Neural progenitor cell (in vitro differentiated cells): ENCODE data around the gene TAF4B. TPM values are rescaled to one million over a fixed set of nuclear protein-coding genes. Genes with fewer than 3 reads are reported as not detected.

Experiments used
- DNase-seq: peaks from one replicate; pipeline ENCODE4 v3.0.0-alpha.2; 2016; ENCODE audit warnings: low spot score
- H2AFZ ChIP-seq: fragments of 200-600 bp; sonication (generic); replicated peaks from 2 replicates; pipeline ENCODE4 v1.6.1; 2016; ENCODE audit warnings: antibody characterized with exemption
- H3F3A ChIP-seq: fragments of 200-600 bp; sonication (generic); 2 replicates; pipeline ENCODE4 v1.6.1; 2016; ENCODE audit warnings: antibody characterized with exemption, low read depth
- H3K27ac ChIP-seq: fragments of 200-600 bp; sonication (generic); 2 replicates; pipeline ENCODE4 v1.5.1; 2016; ENCODE audit warnings: mild to moderate bottlenecking
- H3K27me3 ChIP-seq: fragments of 200-600 bp; sonication (generic); 2 replicates; pipeline ENCODE4 v1.6.1; 2016; ENCODE audit warnings: mild to moderate bottlenecking, moderate library complexity
- H3K36me3 ChIP-seq: fragments of 200-600 bp; sonication (generic); 2 replicates; pipeline ENCODE4 v1.5.1; 2016
- H3K4me1 ChIP-seq: fragments of 200-600 bp; sonication (generic); 2 replicates; pipeline ENCODE4 v1.6.1; 2016; ENCODE audit warnings: mixed run types
- H3K4me2 ChIP-seq: fragments of 200-600 bp; sonication (generic); 2 replicates; pipeline ENCODE4 v1.6.1; 2016
- H3K4me3 ChIP-seq: fragments of 200-600 bp; sonication (generic); 2 replicates; pipeline ENCODE4 v1.5.1; 2016
- H3K79me2 ChIP-seq: fragments of 200-600 bp; sonication (generic); 2 replicates; pipeline ENCODE4 v1.6.1; 2016; ENCODE audit warnings: low read depth
- H3K9ac ChIP-seq: fragments of 200-600 bp; sonication (generic); 2 replicates; pipeline ENCODE4 v1.6.1; 2016
- H3K9me3 ChIP-seq: fragments of 200-600 bp; sonication (generic); 2 replicates; pipeline ENCODE4 v1.5.1; 2016; ENCODE audit warnings: low read depth
- H4K20me1 ChIP-seq: fragments of 200-600 bp; sonication (generic); 2 replicates; pipeline ENCODE4 v1.6.1; 2016; ENCODE audit warnings: low read depth
- H3K27ac Mint-ChIP-seq: 3 replicates; pipeline ENCODE4 v1.8.0; 2021; ENCODE audit warnings: mixed read lengths
- H3K27me3 Mint-ChIP-seq: 2 replicates; pipeline ENCODE4 v1.8.0; 2022; ENCODE audit warnings: low read depth, mild to moderate bottlenecking, inconsistent platforms, moderate library complexity, mixed read lengths; ENCODE audit not compliant: insufficient read depth
- H3K36me3 Mint-ChIP-seq: 3 replicates; pipeline ENCODE4 v1.8.0; 2021; ENCODE audit warnings: mixed read lengths
- H3K4me1 Mint-ChIP-seq: 3 replicates; pipeline ENCODE4 v1.8.0; 2021; ENCODE audit warnings: mixed read lengths
- H3K4me3 Mint-ChIP-seq: 3 replicates; pipeline ENCODE4 v1.8.0; 2021; ENCODE audit warnings: mild to moderate bottlenecking, moderate library complexity, mixed read lengths
- H3K9me3 Mint-ChIP-seq: 3 replicates; pipeline ENCODE4 v1.8.0; 2020; ENCODE audit warnings: mixed read lengths
- CTCF ChIP-seq: fragments of 200-600 bp; sonication (generic); IDR thresholded peaks from 2 replicates; pipeline ENCODE4 v1.5.1; 2017; ENCODE audit warnings: antibody characterized with exemption, mild to moderate bottlenecking
- EZH2 ChIP-seq: fragments of 200-600 bp; sonication (generic); IDR thresholded peaks from 2 replicates; pipeline ENCODE4 v1.6.1; 2017; ENCODE audit warnings: antibody characterized with exemption, mild to moderate bottlenecking, moderate library complexity
- EZH2phosphoT487 ChIP-seq: fragments of 200-600 bp; sonication (generic); IDR thresholded peaks from 2 replicates; pipeline ENCODE4 v1.6.1; 2017; ENCODE audit warnings: antibody characterized with exemption
- total RNA-seq: library from RNA; depleted of rRNA; stranded (reverse); fragments of >200 nt; gene quantifications from 2 replicates; pipeline ENCODE4 v1.2.3, GENCODE V29; 2015; ENCODE audit warnings: low replicate concordance

TAF4B gene
- total RNA-seq, 1 donor from 2014 or later, result 6.9 TPM

GRCh38 chr18:26357960-26358359 lies 131.7 kb downstream of the TAF4B start:
- Mint-ChIP-seq H3K9me3 (no peaks in the 10 kb centered on the region), H3K27ac (no peak overlapping the region), H3K4me3 (no peak overlapping the region), H3K36me3 (no peaks in the 10 kb centered on the region), H3K4me1 (peaks cover 6% of the 10 kb centered on the region), H3K27me3 (peaks cover 2% of the 10 kb centered on the region)
- H3K79me2 ChIP-seq, result no peaks in the 10 kb centered on the region
- no peaks in the 10 kb centered on the region for H3K36me3 ChIP-seq
- no peaks in the 10 kb centered on the region for H3K4me1 ChIP-seq
- no peaks in the 10 kb centered on the region for H4K20me1 ChIP-seq
- H3K9me3 ChIP-seq, result no peaks in the 10 kb centered on the region
- no peak overlapping the region for H3K9ac ChIP-seq
- no peak overlapping the region for H3K4me3 ChIP-seq
- DNase-seq, result no peak
- no peak overlapping the region for H2AFZ ChIP-seq
- H3K4me2 ChIP-seq, result no peak overlapping the region
- no peak overlapping the region for H3K27ac ChIP-seq
- no peaks in the 10 kb centered on the region for H3F3A ChIP-seq
- TF ChIP-seq CTCF (no peak), EZH2phosphoT487 (no peak), EZH2 (no peak)
- H3K27me3 ChIP-seq, result no peaks in the 10 kb centered on the region

- Mint-ChIP-seq H3K4me1 (no peaks in the 10 kb centered on the region), H3K9me3 (peaks cover under 1% of the 10 kb centered on the region), H3K27ac (no peak overlapping the region), H3K36me3 (no peaks in the 10 kb centered on the region), H3K4me3 (no peak overlapping the region), H3K27me3 (peaks cover 2% of the 10 kb centered on the region)
- Histone ChIP-seq H2AFZ (no peak overlapping the region), H3K9ac (no peak overlapping the region), H3K36me3 (no peaks in the 10 kb centered on the region), H3K27me3 (no peaks in the 10 kb centered on the region), H3K4me1 (no peaks in the 10 kb centered on the region), H3K27ac (no peak overlapping the region), H3K4me3 (no peak overlapping the region), H3K79me2 (no peaks in the 10 kb centered on the region), H4K20me1 (no peaks in the 10 kb centered on the region), H3F3A (no peaks in the 10 kb centered on the region), H3K9me3 (peaks cover 2% of the 10 kb centered on the region), H3K4me2 (no peak overlapping the region)
- DNase-seq, result no peak
- TF ChIP-seq CTCF (no peak), EZH2 (no peak), EZH2phosphoT487 (no peak)
These were observed 135.8 kb downstream of the TAF4B start for GRCh38 chr18:26362021-26362420.

- H3K4me1 Mint-ChIP-seq, result no peaks in the 10 kb centered on the region
- H3K27me3 Mint-ChIP-seq, result peaks cover 2% of the 10 kb centered on the region
- Histone ChIP-seq H3K9ac (no peak overlapping the region), H3K27me3 (no peaks in the 10 kb centered on the region), H2AFZ (no peak overlapping the region), H3K79me2 (no peaks in the 10 kb centered on the region), H3K9me3 (peaks cover 4% of the 10 kb centered on the region), H3K4me1 (no peaks in the 10 kb centered on the region), H3K27ac (no peak overlapping the region), H4K20me1 (no peaks in the 10 kb centered on the region), H3K36me3 (no peaks in the 10 kb centered on the region), H3K4me3 (no peak overlapping the region), H3F3A (no peaks in the 10 kb centered on the region), H3K4me2 (no peak overlapping the region)
- no peak overlapping the region for H3K27ac Mint-ChIP-seq
- DNase-seq, result no peak
- TF ChIP-seq EZH2 (no peak), EZH2phosphoT487 (no peak), CTCF (no peak)
- no peaks in the 10 kb centered on the region for H3K36me3 Mint-ChIP-seq
- H3K4me3 Mint-ChIP-seq, result no peak overlapping the region
- peaks cover 2% of the 10 kb centered on the region for H3K9me3 Mint-ChIP-seq
These were observed 141.2 kb downstream of the TAF4B start for GRCh38 chr18:26367425-26367824.
